Ishikawa (cell line): ENCODE measurements around the gene SLFN14.

Source experiments
- CEBPB ChIP-seq: IDR thresholded peaks from 2 replicates; pipeline ENCODE4 v1.6.1; 2012
- CREB1 ChIP-seq: IDR thresholded peaks from 2 replicates; pipeline ENCODE4 v1.6.1; 2012; ENCODE audit warnings: low read depth
- EGR1 ChIP-seq: IDR thresholded peaks from 2 replicates; pipeline ENCODE4 v1.6.1; 2012
- EP300 ChIP-seq: IDR thresholded peaks from 2 replicates; pipeline ENCODE4 v1.6.1; 2012; ENCODE audit warnings: borderline replicate concordance
- FOXM1 ChIP-seq: IDR thresholded peaks from 2 replicates; pipeline ENCODE4 v1.6.1; 2012; ENCODE audit warnings: low read depth, borderline replicate concordance
- MAX ChIP-seq: IDR thresholded peaks from 2 replicates; pipeline ENCODE4 v1.6.1; 2012
- NFIC ChIP-seq: IDR thresholded peaks from 2 replicates; pipeline ENCODE4 v1.6.1; 2012
- RAD21 ChIP-seq: IDR thresholded peaks from 2 replicates; pipeline ENCODE4 v1.6.1; 2012; ENCODE audit warnings: low read depth
- REST ChIP-seq: IDR thresholded peaks from 2 replicates; pipeline ENCODE4 v1.6.1; 2012; ENCODE audit warnings: low read depth, mild to moderate bottlenecking
- TAF1 ChIP-seq: IDR thresholded peaks from 2 replicates; pipeline ENCODE4 v1.6.1; 2012; ENCODE audit warnings: low read depth, mild to moderate bottlenecking
- TCF12 ChIP-seq: IDR thresholded peaks from 2 replicates; pipeline ENCODE4 v1.6.1; 2012; ENCODE audit warnings: low read depth
- TEAD4 ChIP-seq: IDR thresholded peaks from 2 replicates; pipeline ENCODE4 v1.6.1; 2012
- USF1 ChIP-seq: IDR thresholded peaks from 2 replicates; pipeline ENCODE4 v1.6.1; 2012
- YY1 ChIP-seq: IDR thresholded peaks from 2 replicates; pipeline ENCODE4 v1.6.1; 2012; ENCODE audit warnings: low read depth
- ZBTB7A ChIP-seq: IDR thresholded peaks from 2 replicates; pipeline ENCODE4 v1.6.1; 2012; ENCODE audit warnings: low read depth

Gene SLFN14

GRCh38 chr17:35587074-35587961 lies 26.7 kb upstream of the SLFN14 start, which contains the start of gene AP2B1:
AP2B1 (plus strand) TSS chr17:35587322; CDS start chr17:35594031, 6,709 bp downstream.
- TF ChIP-seq CREB1, result peak; percentile 100
- 0 out of 2 replicates have a peak, but pooled peaks have one; percentile 23 for TF ChIP-seq TEAD4
- TF ChIP-seq ZBTB7A, result no peak
- TF ChIP-seq RAD21, result no peak
- TF ChIP-seq TCF12, result peak; percentile 43; the same call in 1 of the 2 replicates
- peak; percentile 76 for TF ChIP-seq TAF1
- no peak for TF ChIP-seq EP300
- no peak for TF ChIP-seq NFIC
- TF ChIP-seq REST, result no peak
- TF ChIP-seq CEBPB, result no peak; the same call in 1 of the 2 replicates
- TF ChIP-seq YY1, result peak; percentile 99
- peak; percentile 75 for TF ChIP-seq EGR1
- TF ChIP-seq FOXM1, result no peak
- TF ChIP-seq USF1, result peak; percentile 65
- TF ChIP-seq MAX, result peak; percentile 77

GRCh38 chr17:35586569-35587073 lies 26.0 kb upstream of the SLFN14 start:
- no peak for TF ChIP-seq YY1
- TF ChIP-seq ZBTB7A, result no peak
- no peak for TF ChIP-seq FOXM1
- no peak for TF ChIP-seq NFIC
- no peak for TF ChIP-seq EGR1
- TF ChIP-seq TAF1, result no peak
- no peak for TF ChIP-seq TEAD4
- no peak for TF ChIP-seq RAD21
- no peak for TF ChIP-seq REST
- no peak for TF ChIP-seq TCF12
- TF ChIP-seq USF1, result no peak
- TF ChIP-seq MAX, result no peak

GRCh38 chr17:35584061-35584460 lies 23.4 kb upstream of the SLFN14 start:
- TF ChIP-seq EGR1, result no peak
- TF ChIP-seq FOXM1, result no peak
- TF ChIP-seq TCF12, result no peak
- TF ChIP-seq MAX, result no peak
- no peak for TF ChIP-seq TEAD4
- TF ChIP-seq CEBPB, result no peak
- TF ChIP-seq CREB1, result no peak
- TF ChIP-seq USF1, result no peak
- TF ChIP-seq TAF1, result no peak
- TF ChIP-seq EP300, result no peak
- TF ChIP-seq RAD21, result no peak
- TF ChIP-seq YY1, result no peak

GRCh38 chr17:35578929-35579432 lies 18.4 kb upstream of the SLFN14 start:
- TF ChIP-seq FOXM1 (no peak), NFIC (no peak), TEAD4 (no peak), USF1 (no peak), YY1 (no peak), TAF1 (no peak), EP300 (no peak), TCF12 (no peak), CREB1 (no peak), ZBTB7A (no peak), EGR1 (no peak), REST (no peak), RAD21 (no peak)
